ENCODE measurements around the gene NFIC.
A peak's percentile ranks its signal among the peaks of the same experiment; 100 is the strongest.
"Not testable (repeated sequence)": the region's sequence is repeated elsewhere in the genome, so short reads cannot be mapped to it uniquely, and the experiment has no call there.

The NFIC gene

GRCh38 chr19:3365836-3366752 lies at the start of gene NFIC:
Gene NFIC (plus strand): TSS chr19:3366583. CDS start chr19:3366637, 54 bp downstream.
- DNase-seq (ENCODE audit: low read depth), result no peak

- DNase-seq (ENCODE audit: low read depth), result no peak
Measured at GRCh38 chr19:3316659-3317207, 49.6 kb upstream of the NFIC start.

DNA sequence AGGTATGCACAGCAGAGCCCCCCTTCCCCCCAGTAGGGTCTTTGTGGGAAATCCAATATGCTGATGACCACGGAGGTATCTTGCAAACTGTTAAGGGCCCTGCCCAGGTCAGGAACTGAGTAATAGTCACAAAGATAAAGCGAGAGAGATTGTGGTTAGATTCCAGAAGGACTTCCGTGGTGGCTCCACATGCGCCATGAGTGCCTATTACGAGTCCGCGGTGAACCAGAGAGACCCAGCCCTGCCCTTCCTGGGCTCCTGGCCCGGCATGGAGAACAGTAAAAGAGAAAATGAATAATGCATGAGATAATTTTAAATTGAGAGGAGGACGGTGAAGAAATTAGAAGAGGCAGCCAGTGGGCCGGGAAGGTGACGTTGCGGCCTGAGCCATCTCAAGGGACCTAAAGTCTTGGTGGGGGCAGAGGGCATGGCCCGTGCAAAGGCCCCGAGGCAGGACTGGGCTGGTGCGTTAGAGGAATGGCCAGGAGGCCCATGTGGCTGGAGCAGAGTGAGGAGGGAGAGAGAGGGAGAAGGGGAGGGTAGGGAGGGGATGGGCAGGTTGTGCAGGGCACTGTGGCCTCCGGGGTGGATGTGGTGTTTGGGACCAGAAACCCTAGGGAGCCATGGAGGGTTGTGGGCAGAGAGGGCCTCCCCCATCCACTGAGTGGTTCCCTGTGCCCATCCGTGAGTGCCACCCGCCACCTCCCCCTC lies 46.6 kb upstream of the NFIC start:
- no peak for DNase-seq (ENCODE audit: low read depth)

DNA sequence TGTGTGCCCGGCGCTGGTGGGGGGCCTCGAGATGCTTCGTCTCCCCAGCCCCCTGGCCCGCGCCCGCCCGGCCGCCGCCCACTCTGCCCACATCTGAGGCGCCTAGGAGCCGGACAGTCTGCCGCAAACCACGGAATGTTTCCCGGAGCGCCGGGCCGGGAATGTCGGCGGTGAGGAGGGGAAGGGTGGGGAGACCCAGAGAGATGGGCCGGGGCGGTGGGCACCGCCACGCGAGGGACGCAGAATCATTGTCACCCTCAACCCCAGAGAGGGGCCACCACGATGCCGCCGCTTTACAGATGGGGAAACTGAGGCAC lies 46.1 kb upstream of the NFIC start:
- DNase-seq (ENCODE audit: low read depth), result no peak

DNA sequence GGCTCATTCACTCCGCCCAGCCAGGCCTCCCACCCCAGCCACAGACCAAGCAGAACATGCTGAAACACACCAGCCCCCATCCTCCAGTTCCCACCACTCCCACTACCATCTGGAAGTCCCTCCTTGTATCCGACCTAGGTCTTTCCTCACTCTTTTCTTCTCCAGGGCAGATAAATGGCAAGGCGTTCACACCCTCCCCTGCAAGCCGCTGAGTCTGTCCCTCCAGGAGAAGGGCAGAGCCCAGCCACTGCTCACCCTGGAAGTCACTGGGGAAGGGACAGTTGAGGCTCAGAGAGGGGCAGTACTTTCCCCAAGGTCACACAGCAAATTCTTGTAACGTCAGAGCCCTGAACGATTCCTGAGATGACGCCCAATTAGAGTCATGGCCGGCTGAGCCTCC lies 45.5 kb upstream of the NFIC start:
- no peak for DNase-seq (ENCODE audit: low read depth)

- no peak for DNase-seq (ENCODE audit: low read depth)
Measured at GRCh38 chr19:3321696-3322095, 44.7 kb upstream of the NFIC start.

DNA sequence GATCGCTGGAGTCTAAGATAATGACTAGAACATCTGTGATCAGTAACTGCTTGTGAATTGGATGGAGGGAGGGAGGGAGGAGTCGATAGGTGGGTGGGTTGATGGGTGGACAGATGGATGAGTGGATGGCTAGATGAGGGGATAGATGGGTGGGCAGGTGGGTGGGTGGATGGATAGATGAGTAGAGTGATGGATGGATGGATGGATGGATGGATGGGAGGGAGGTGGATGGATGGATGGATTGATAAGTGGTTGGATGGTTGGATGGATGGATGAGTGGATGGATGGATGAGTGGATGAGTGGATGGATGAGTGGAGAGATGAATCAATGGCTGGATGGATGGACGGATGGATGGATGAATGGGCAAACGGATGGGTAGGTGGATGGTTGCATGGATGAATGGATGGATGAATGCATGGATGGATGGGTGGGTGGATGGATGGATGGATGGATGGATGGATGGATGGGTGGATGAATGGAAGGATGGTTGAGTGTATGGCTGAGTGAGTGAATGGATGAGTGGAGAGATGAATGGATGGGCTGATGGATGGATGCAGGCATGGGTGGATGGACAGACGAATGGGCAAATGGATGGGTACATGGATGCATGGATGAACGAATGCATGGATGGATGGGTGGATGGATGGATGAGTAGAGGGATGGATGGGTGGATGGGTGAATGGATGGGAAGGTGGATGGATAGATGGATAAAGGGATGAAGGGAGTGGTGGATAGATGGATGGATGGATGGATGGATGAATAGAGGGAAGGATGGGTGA lies 44.0 kb upstream of the NFIC start:
- no peak for DNase-seq (ENCODE audit: low read depth)

DNA sequence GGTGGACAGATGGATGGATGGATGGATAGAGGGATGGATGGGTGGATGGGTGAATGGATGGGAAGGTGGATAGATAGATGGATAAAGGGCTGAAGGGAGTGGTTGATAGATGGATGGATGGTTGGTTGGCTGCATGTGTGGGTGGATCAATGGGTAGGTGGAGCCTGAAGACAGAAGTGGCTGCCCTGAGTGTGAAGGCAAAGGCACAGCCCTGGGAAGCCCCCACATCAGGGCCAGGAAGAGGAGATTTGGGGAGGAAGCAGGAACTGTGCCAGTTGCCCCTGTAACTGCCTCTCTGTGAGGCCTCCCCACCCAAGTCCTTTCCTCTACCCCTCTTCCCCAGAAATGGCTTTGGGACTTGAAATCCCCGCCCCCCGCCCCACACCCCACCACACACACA lies 43.4 kb upstream of the NFIC start:
- no peak for DNase-seq (ENCODE audit: low read depth)

GRCh38 chr19:3323658-3324057 lies 42.7 kb upstream of the NFIC start:
- DNase-seq (ENCODE audit: low read depth), result no peak

- peak; percentile 68 for DNase-seq (ENCODE audit: low read depth)
Measured at GRCh38 chr19:3324405-3324856, 42.0 kb upstream of the NFIC start.

DNA sequence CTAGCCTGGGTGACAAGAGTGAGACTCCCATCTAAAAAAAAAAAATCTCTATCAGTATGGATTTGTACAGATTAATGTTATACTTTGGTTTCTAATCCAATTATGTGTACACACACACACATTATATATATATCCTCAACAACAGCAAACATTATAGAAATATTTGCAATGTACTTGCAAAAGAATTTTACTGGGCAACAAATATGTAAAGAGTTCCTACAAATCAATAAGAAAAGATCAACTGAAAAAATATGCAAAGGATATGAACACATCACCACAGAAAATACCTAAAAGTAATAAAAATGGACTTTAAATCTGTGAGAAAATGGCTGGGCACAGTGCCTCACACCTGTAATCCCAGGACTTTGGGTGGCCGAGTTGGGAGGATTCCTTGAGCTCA lies 40.9 kb upstream of the NFIC start:
- DNase-seq (ENCODE audit: low read depth), result no peak

DNA sequence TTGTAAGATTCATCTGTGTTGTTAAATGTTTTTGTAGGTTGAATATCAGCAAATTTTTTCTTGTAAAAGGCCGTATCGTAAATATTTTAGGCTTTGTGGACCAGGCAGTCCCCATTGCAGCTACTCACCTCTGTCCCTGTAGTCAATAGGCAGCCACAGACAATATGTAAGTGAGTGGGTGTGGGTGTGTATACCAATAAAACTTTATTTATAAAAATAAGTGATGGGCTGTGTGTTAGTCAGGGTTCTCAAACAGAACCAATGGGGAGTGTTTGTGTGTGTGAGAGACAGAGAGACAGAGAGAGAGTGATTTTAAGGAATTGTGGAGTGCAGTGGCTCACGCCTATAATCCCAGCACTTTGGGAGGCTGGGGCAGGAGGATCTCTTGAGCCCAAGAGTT lies 37.6 kb upstream of the NFIC start:
- DNase-seq (ENCODE audit: low read depth), result no peak

- DNase-seq (ENCODE audit: low read depth), result no peak
Measured at GRCh38 chr19:3330047-3330446, 36.3 kb upstream of the NFIC start.

- DNase-seq (ENCODE audit: low read depth), result not testable (repeated sequence)
Measured at GRCh38 chr19:3332232-3332631, 34.2 kb upstream of the NFIC start.

- DNase-seq (ENCODE audit: low read depth), result no peak
Measured at GRCh38 chr19:3333020-3333583, 33.3 kb upstream of the NFIC start.

GRCh38 chr19:3333662-3334061 lies 32.7 kb upstream of the NFIC start:
- DNase-seq (ENCODE audit: low read depth), result no peak

- DNase-seq (ENCODE audit: low read depth), result not testable (repeated sequence)
Measured at GRCh38 chr19:3334749-3335430, 31.5 kb upstream of the NFIC start.

- no peak for DNase-seq (ENCODE audit: low read depth)
Measured at GRCh38 chr19:3335431-3336350, 30.7 kb upstream of the NFIC start.

- no peak for DNase-seq (ENCODE audit: low read depth)
Measured at GRCh38 chr19:3336351-3336679, 30.1 kb upstream of the NFIC start.
